K562 (cell line): ENCODE results near the gene ACAT1. TPM values are rescaled to one million over a fixed set of nuclear protein-coding genes. Genes with fewer than 3 reads are reported as not detected.
A peak's percentile ranks its signal among the peaks of the same experiment; 100 is the strongest.

Experiments
- ATF2 ChIP-seq: sonication (generic); formaldehyde crosslinking; IDR thresholded peaks from 2 replicates; pipeline ENCODE4 v1.8.1; 2022; ENCODE audit warnings: missing genetic modification reagents
- CHAMP1 ChIP-seq: fragments of 450-650 bp; IDR thresholded peaks from 2 replicates; pipeline ENCODE4 v1.6.1; 2016; ENCODE audit warnings: mild to moderate bottlenecking
- EP300 ChIP-seq: IDR thresholded peaks from 2 replicates; pipeline ENCODE4 v1.6.1; 2012; ENCODE audit warnings: low read length, improper control_type of control experiment
- EZH2 ChIP-seq: IDR thresholded peaks from 2 replicates; pipeline ENCODE4 v1.6.1; 2012; ENCODE audit warnings: low read depth, mild to moderate bottlenecking, inconsistent platforms, low read length, borderline replicate concordance
- GTF2B ChIP-seq: IDR thresholded peaks from 2 replicates; pipeline ENCODE4 v1.6.1; 2011; ENCODE audit not compliant: insufficient read length; ENCODE audit errors: extremely low read depth
- SAFB ChIP-seq: fragments of 200-400 bp; formaldehyde crosslinking; IDR thresholded peaks from 2 replicates; pipeline ENCODE4 v1.6.1; 2017; ENCODE audit warnings: low read depth, low read length, borderline replicate concordance
- YBX1 ChIP-seq: fragments of 450-650 bp; IDR thresholded peaks from 2 replicates; pipeline ENCODE4 v1.7.1; 2016; ENCODE audit warnings: mild to moderate bottlenecking
- ZNF282 ChIP-seq: sonication (generic); formaldehyde crosslinking; IDR thresholded peaks from 2 replicates; pipeline ENCODE4 v1.8.1; 2023; ENCODE audit warnings: missing genetic modification reagents
- ZNF586 ChIP-seq: fragments of 450-650 bp; formaldehyde crosslinking; conservative IDR thresholded peaks from 2 replicates; pipeline ENCODE4 v1.4.0; 2020; ENCODE audit warnings: mild to moderate bottlenecking, moderate library complexity
- ZZZ3 ChIP-seq: fragments of 450-650 bp; IDR thresholded peaks from 2 replicates; pipeline ENCODE4 v1.6.1; 2016; ENCODE audit warnings: antibody characterized with exemption, mild to moderate bottlenecking, moderate library complexity
- polyA plus RNA-seq, 8 experiments: library from polyadenylated mRNA; depleted of rRNA in 4 of 8; stranded (reverse) in 5 of 8; unstranded in 3 of 8; fragments of >200 nt; fragmentation: Nextera tagmentation in 2 of 8; fragmentation: Illumina TruSeq in 1 of 8; extraction: Ambion mirVana in 2 of 8; extraction: Trizol in 1 of 8; gene quantifications; 2 replicates each; pipeline versions ENCODE4 v1.2.1 to v1.2.3, GENCODE V29; 2011 to 2014; ENCODE audit warnings: inconsistent platforms in 1 of 8, missing spikeins in 1 of 8
- total RNA-seq, 7 experiments: library from RNA; depleted of rRNA in 6 of 7; stranded (reverse); fragments of >200 nt in 6 of 7; fragmentation: Illumina TruSeq in 2 of 7; extraction: Trizol in 2 of 7; gene quantifications; 2 replicates each; pipeline versions ENCODE4 v1.2.1 to v1.2.3, GENCODE V29; 2011 to 2021; ENCODE audit warnings: low replicate concordance in 1 of 7
- TF ChIP-seq, protein P1 (sequence below): fragments of 450-650 bp; IDR thresholded peaks from 2 replicates; pipeline ENCODE4 v1.6.1; 2017; ENCODE audit warnings: antibody characterized with exemption, mild to moderate bottlenecking

ACAT1 gene
- total and polyA plus RNA-seq, 9 of the 15 experiments (the other 6 are each of a cell fraction or from before 2014, with no cell fraction given): 65.1 to 204 (median 104) TPM

GRCh38 chr11:108121274-108122155 is at the start of gene ACAT1 (continued):
- TF ChIP-seq CHAMP1 (no peak), EP300 (no peak; the same call in 1 of the 2 replicates), SAFB (no peak), ATF2 (no peak), GTF2B (no peak), ZNF586 (CRISPR knock-in tag) (no peak), ZNF282 (CRISPR knock-in tag) (peak; percentile 49; the same call in 1 of the 2 replicates), ZZZ3 (no peak), EZH2 (no peak), YBX1 (no peak)
- TF ChIP-seq, protein P1, sequence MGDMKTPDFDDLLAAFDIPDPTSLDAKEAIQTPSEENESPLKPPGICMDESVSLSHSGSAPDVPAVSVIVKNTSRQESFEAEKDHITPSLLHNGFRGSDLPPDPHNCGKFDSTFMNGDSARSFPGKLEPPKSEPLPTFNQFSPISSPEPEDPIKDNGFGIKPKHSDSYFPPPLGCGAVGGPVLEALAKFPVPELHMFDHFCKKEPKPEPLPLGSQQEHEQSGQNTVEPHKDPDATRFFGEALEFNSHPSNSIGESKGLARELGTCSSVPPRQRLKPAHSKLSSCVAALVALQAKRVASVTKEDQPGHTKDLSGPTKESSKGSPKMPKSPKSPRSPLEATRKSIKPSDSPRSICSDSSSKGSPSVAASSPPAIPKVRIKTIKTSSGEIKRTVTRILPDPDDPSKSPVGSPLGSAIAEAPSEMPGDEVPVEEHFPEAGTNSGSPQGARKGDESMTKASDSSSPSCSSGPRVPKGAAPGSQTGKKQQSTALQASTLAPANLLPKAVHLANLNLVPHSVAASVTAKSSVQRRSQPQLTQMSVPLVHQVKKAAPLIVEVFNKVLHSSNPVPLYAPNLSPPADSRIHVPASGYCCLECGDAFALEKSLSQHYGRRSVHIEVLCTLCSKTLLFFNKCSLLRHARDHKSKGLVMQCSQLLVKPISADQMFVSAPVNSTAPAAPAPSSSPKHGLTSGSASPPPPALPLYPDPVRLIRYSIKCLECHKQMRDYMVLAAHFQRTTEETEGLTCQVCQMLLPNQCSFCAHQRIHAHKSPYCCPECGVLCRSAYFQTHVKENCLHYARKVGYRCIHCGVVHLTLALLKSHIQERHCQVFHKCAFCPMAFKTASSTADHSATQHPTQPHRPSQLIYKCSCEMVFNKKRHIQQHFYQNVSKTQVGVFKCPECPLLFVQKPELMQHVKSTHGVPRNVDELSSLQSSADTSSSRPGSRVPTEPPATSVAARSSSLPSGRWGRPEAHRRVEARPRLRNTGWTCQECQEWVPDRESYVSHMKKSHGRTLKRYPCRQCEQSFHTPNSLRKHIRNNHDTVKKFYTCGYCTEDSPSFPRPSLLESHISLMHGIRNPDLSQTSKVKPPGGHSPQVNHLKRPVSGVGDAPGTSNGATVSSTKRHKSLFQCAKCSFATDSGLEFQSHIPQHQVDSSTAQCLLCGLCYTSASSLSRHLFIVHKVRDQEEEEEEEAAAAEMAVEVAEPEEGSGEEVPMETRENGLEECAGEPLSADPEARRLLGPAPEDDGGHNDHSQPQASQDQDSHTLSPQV: peak; percentile 62; the same call in 1 of the 2 replicates
